ENCODE results near the gene KRTAP10-12. TPM values are rescaled to one million over a fixed set of nuclear protein-coding genes. Genes with fewer than 3 reads are reported as not detected.

The KRTAP10-12 gene
- total and polyA plus RNA-seq, 2 of the 13 experiments (the other 11 are each of a cell fraction or from before 2014, with no cell fraction given), result not detected

GRCh38 chr21:44738621-44739020, 41.6 kb downstream of the KRTAP10-12 start:
- no peak for ATAC-seq
- Histone ChIP-seq H3K4me1 (ENCODE audit: insufficient read depth, low read length) (peaks cover 36% of the 10 kb centered on the region), H3K4me3 (replicated peaks in 1 of 3; ENCODE audit: insufficient read depth in 1 of 3, low read depth in 2 of 3, low read length in 3 of 3) (no peak overlapping the region), H4K20me1 (ENCODE audit: insufficient read depth, low read length) (no peaks in the 10 kb centered on the region), H3K9ac (ENCODE audit: insufficient read depth, low read depth, low read length) (no peak overlapping the region), H2AFZ (ENCODE audit: low read length) (no peak overlapping the region), H3K27ac (ENCODE audit: extremely low read length, insufficient read depth, low read length) (no peak overlapping the region), H3K27me3 (ENCODE audit: control insufficient read depth in 1 of 2, insufficient read depth in 2 of 2, low read length in 2 of 2) (peaks cover 5 to 18% of the 10 kb centered on the region in 2 experiments), H3K79me2 (ENCODE audit: insufficient read depth, low read length) (no peaks in the 10 kb centered on the region), H3K36me3 (replicated peaks in 1 of 2; ENCODE audit: control insufficient read depth in 1 of 2, insufficient read depth in 2 of 2, low read length in 2 of 2) (no peaks in the 10 kb centered on the region), H3K4me2 (ENCODE audit: low read depth, low read length) (no peak overlapping the region), H3K9me3 (ENCODE audit: low read length) (no peaks in the 10 kb centered on the region)
- FAIRE-seq, result no peak
- POLR2A ChIA-PET, result no interaction called here
- CTCF ChIA-PET (ENCODE audit: low intra/inter-chr PET ratio, low total read pairs), result no interaction called here
- TF ChIP-seq ZSCAN29 (CRISPR knock-in tag; conservative IDR thresholded peaks at IDR 0.05), result no peak
- TF ChIP-seq, protein P1, sequence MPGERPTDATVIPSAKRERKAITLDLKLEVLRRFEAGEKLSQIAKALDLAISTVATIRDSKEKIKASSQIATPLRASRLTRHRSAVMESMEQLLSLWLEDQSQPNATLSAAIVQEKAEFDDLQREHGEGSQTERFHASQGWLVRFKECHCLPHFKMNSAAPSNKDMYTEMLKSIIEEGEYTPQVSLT (CRISPR knock-in tag; IDR thresholded peaks at IDR 0.05; ENCODE audit: borderline replicate concordance, low read depth), result no peak
- TF ChIP-seq HNRNPH1 (optimal IDR thresholded peaks at IDR 0.05; ENCODE audit: low read depth, low read length), result no peak
- no peak for TF ChIP-seq ZSCAN20 (CRISPR knock-in tag; IDR thresholded peaks at IDR 0.05; ENCODE audit: borderline replicate concordance)
- TF ChIP-seq, protein P2, sequence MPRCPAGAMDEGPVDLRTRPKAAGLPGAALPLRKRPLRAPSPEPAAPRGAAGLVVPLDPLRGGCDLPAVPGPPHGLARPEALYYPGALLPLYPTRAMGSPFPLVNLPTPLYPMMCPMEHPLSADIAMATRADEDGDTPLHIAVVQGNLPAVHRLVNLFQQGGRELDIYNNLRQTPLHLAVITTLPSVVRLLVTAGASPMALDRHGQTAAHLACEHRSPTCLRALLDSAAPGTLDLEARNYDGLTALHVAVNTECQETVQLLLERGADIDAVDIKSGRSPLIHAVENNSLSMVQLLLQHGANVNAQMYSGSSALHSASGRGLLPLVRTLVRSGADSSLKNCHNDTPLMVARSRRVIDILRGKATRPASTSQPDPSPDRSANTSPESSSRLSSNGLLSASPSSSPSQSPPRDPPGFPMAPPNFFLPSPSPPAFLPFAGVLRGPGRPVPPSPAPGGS (CRISPR knock-in tag; IDR thresholded peaks at IDR 0.05), result no peak
- no peak for TF ChIP-seq RXRA (CRISPR knock-in tag; IDR thresholded peaks at IDR 0.05)
- TF ChIP-seq ZNF572 (CRISPR knock-in tag; IDR thresholded peaks at IDR 0.05), result no peak
- no peak for TF ChIP-seq FOSL1 (CRISPR knock-in tag; IDR thresholded peaks at IDR 0.05; ENCODE audit: borderline replicate concordance)
- TF ChIP-seq, protein P3, sequence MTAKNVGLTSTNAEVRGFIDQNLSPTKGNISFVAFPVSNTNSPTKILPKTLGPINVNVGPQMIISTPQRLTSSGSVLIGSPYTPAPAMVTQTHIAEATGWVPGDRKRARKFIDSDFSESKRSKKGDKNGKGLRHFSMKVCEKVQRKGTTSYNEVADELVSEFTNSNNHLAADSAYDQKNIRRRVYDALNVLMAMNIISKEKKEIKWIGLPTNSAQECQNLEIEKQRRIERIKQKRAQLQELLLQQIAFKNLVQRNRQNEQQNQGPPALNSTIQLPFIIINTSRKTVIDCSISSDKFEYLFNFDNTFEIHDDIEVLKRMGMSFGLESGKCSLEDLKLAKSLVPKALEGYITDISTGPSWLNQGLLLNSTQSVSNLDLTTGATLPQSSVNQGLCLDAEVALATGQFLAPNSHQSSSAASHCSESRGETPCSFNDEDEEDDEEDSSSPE (CRISPR knock-in tag; IDR thresholded peaks at IDR 0.05), result no peak
- TF ChIP-seq PAF1 (CRISPR knock-in tag; IDR thresholded peaks at IDR 0.05), result no peak
- TF ChIP-seq ZNF652 (CRISPR knock-in tag; IDR thresholded peaks at IDR 0.05; ENCODE audit: borderline replicate concordance, low read depth), result no peak
- TF ChIP-seq HOXA7 (CRISPR knock-in tag; IDR thresholded peaks at IDR 0.05), result no peak
- no peak for TF ChIP-seq ISX (CRISPR knock-in tag; conservative IDR thresholded peaks at IDR 0.05)
- TF ChIP-seq BORCS8-MEF2B (CRISPR knock-in tag; IDR thresholded peaks at IDR 0.05), result no peak
- TF ChIP-seq DNMT1 (CRISPR knock-in tag; IDR thresholded peaks at IDR 0.05), result no peak
- no peak for TF ChIP-seq POGZ (CRISPR knock-in tag; IDR thresholded peaks at IDR 0.05)
- no peak for TF ChIP-seq SRF (IDR thresholded peaks at IDR 0.05; ENCODE audit: low read depth, low read length)
- TF ChIP-seq SP2 (CRISPR knock-in tag; IDR thresholded peaks at IDR 0.05), result no peak
- TF ChIP-seq SNAPC2 (CRISPR knock-in tag; IDR thresholded peaks at IDR 0.05), result no peak
- intact Hi-C loops (cut with micrococcal nuclease; ENCODE audit: unreplicated experiment), result loop anchor here (5.0 kb wide), 1 partner anchor 36 kb away; no protein-coding TSS in a partner anchor
- in situ Hi-C loops (cut with HindIII; ENCODE audit: extremely low pct_ligation_motif_present, low pct_unique_long_range_greater_than_20kb), result loop anchor here (5.0 kb wide), 1 partner anchor 231 kb away; no protein-coding TSS in a partner anchor
- 47% methylated on average over 3 of the region's 3 CpGs for WGBS (ENCODE audit: low lambda C conversion rate)
- no peak for DNase-seq (ENCODE audit: low spot score)
- no TSS peak for BruUV-seq (replicated peaks)
